WERI-Rb-1 (cell line): Measurements from ENCODE around the gene ROPN1B.
A peak's percentile ranks its signal among the peaks of the same experiment; 100 is the strongest.
"Not testable (repeated sequence)": the region's sequence is repeated elsewhere in the genome, so short reads cannot be mapped to it uniquely, and the experiment has no call there.

Experiments used
- DNase-seq: peaks from one replicate; pipeline ENCODE4 v3.0.0-alpha.2; 2020
- H3K27ac ChIP-seq: fragments of 250-450 bp; sonication (Bioruptor Pico); 2 replicates; pipeline ENCODE4 v1.5.1; 2020; ENCODE audit warnings: mild to moderate bottlenecking, moderate library complexity
- H3K27me3 ChIP-seq: fragments of 250-450 bp; sonication (Bioruptor Pico); 2 replicates; pipeline ENCODE4 v1.5.1; 2021; ENCODE audit warnings: mild to moderate bottlenecking, low read depth, moderate library complexity; ENCODE audit not compliant: insufficient read depth, severe bottlenecking
- H3K36me3 ChIP-seq: fragments of 250-450 bp; sonication (Bioruptor Pico); 2 replicates; pipeline ENCODE4 v1.5.1; 2020; ENCODE audit warnings: mild to moderate bottlenecking, moderate library complexity
- H3K4me3 ChIP-seq: 2 replicates; pipeline ENCODE4 v1.5.1; 2011; ENCODE audit warnings: low read depth, mild to moderate bottlenecking, control low read depth, low read length
- H3K9me3 ChIP-seq: fragments of 250-450 bp; sonication (Bioruptor Pico); 2 replicates; pipeline ENCODE4 v1.5.1; 2021; ENCODE audit warnings: mild to moderate bottlenecking, moderate library complexity; ENCODE audit not compliant: severe bottlenecking
- CTCF ChIP-seq: IDR thresholded peaks from 2 replicates; pipeline ENCODE4 v1.5.1; 2011; ENCODE audit warnings: low read depth, mild to moderate bottlenecking, control low read depth, inconsistent platforms, low read length

Gene ROPN1B

GRCh38 chr3:125965505-125965904 lies 3.5 kb upstream of the ROPN1B start:
- H3K4me3 ChIP-seq: no peak overlapping the region
- no peak for DNase-seq
- no peaks in the 10 kb centered on the region for H3K27me3 ChIP-seq
- H3K9me3 ChIP-seq: no peaks in the 10 kb centered on the region
- no peak overlapping the region for H3K27ac ChIP-seq
- no peaks in the 10 kb centered on the region for H3K36me3 ChIP-seq
- TF ChIP-seq CTCF: no peak

GRCh38 chr3:125967156-125967555 lies 1.8 kb upstream of the ROPN1B start:
- H3K27ac ChIP-seq: no peak overlapping the region
- H3K4me3 ChIP-seq: no peak overlapping the region
- DNase-seq: no peak
- H3K27me3 ChIP-seq: no peaks in the 10 kb centered on the region
- TF ChIP-seq CTCF: no peak
- H3K36me3 ChIP-seq: no peaks in the 10 kb centered on the region
- H3K9me3 ChIP-seq: no peaks in the 10 kb centered on the region

GRCh38 chr3:125968121-125968520 lies 857 bp upstream of the ROPN1B start:
- H3K9me3 ChIP-seq, H3K36me3 ChIP-seq, DNase-seq, H3K4me3 ChIP-seq, H3K27ac ChIP-seq, H3K27me3 ChIP-seq: not testable (repeated sequence)

- H3K9me3 ChIP-seq, H3K27me3 ChIP-seq, H3K36me3 ChIP-seq, H3K27ac ChIP-seq: not testable (repeated sequence)
- 0 out of 2 replicates have a peak overlapping the region, but pooled peaks have one; percentile 10 for H3K4me3 ChIP-seq
- peak; percentile 56 for DNase-seq
- TF ChIP-seq CTCF: peak; percentile 57
These were observed 3.3 kb downstream of the ROPN1B start for GRCh38 chr3:125971997-125972944.

GRCh38 chr3:125975245-125976002 lies 6.4 kb downstream of the ROPN1B start:
- not testable (repeated sequence) for H3K4me3 ChIP-seq, H3K36me3 ChIP-seq, H3K27ac ChIP-seq, DNase-seq, H3K9me3 ChIP-seq, H3K27me3 ChIP-seq

- H3K27me3 ChIP-seq, H3K36me3 ChIP-seq, H3K9me3 ChIP-seq, DNase-seq, H3K4me3 ChIP-seq, H3K27ac ChIP-seq: not testable (repeated sequence)
These were observed 7.0 kb downstream of the ROPN1B start for GRCh38 chr3:125976003-125976390.

GRCh38 chr3:125977104-125977503 lies 8.1 kb downstream of the ROPN1B start:
- not testable (repeated sequence) for H3K4me3 ChIP-seq, H3K36me3 ChIP-seq, H3K27me3 ChIP-seq, H3K27ac ChIP-seq, DNase-seq, H3K9me3 ChIP-seq

GRCh38 chr3:125984951-125985350 lies 16.0 kb downstream of the ROPN1B start:
- not testable (repeated sequence) for H3K27ac ChIP-seq, H3K9me3 ChIP-seq, H3K27me3 ChIP-seq, DNase-seq, H3K4me3 ChIP-seq, H3K36me3 ChIP-seq
